ENCODE measurements around the gene CDH18.

The CDH18 gene

DNA sequence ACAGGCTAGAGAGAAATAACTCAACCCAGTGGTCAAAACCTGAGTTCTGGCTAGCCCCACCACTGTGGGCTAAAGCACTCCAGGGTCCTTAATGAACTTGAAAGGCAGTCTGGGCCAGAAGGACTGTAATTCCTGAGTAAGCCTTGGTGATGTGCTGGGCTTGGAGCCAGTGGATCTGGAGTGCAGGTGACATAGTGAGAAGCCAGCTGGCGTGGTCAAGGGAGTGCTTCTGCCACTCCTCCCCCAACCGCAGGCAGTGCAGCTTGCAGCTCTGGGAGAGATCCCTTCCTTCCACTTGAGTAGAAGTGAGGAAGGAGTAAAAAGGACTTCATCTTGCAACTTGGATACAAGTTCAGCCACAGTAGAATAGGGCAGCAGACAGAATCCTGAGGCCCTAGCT, 424.0 kb downstream of the CDH18 start:
- no peak overlapping the region for H2AFZ ChIP-seq (ENCODE audit: low read length)
- TF ChIP-seq CTCF (IDR thresholded peaks at IDR 0.05; ENCODE audit: low read length) (no peak), EZH2 (IDR thresholded peaks at IDR 0.05; ENCODE audit: borderline replicate concordance, low read length) (no peak)

DNA sequence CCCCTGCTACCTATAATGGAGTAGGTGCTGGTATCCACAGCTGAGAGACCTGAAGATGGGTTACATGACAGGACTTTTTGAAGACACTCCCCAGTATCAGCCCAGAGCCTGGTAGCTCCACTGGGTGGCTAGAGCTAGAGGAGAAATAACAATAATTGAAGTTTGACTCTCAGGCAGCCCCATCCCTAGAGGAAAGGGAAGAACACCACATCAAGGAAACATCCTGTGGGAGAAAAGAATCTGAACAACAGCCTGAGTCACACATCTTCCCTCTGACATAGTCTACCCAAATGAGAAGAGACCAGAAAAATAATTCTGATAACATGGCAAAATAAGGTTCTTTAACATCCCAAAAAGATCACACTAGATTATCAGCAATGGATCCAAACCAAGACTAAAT, 432.1 kb downstream of the CDH18 start:
- no peak overlapping the region for H3K9ac ChIP-seq (ENCODE audit: low read length)
- H3K9me3 ChIP-seq (ENCODE audit: low read length) = no peaks in the 10 kb centered on the region
- H3K27me3 ChIP-seq (ENCODE audit: insufficient read depth, low read length) = no peaks in the 10 kb centered on the region
- no peak overlapping the region for H3K4me3 ChIP-seq (ENCODE audit: low read depth, low read length, poor library complexity, severe bottlenecking)
- no peaks in the 10 kb centered on the region for H3K79me2 ChIP-seq (ENCODE audit: insufficient read depth, low read length)
- H3K4me2 ChIP-seq (ENCODE audit: low read length) = no peak overlapping the region
- no peak overlapping the region for H3K27ac ChIP-seq (ENCODE audit: low read depth, low read length, poor library complexity, severe bottlenecking)
- H3F3A ChIP-seq (ENCODE audit: insufficient read depth, low read length) = no peaks in the 10 kb centered on the region
- no peak overlapping the region for H2AFZ ChIP-seq (ENCODE audit: low read length)
- no peaks in the 10 kb centered on the region for H3K9me2 ChIP-seq (ENCODE audit: low read depth, low read length)
- H4K20me1 ChIP-seq (ENCODE audit: insufficient read depth, low read length) = no peaks in the 10 kb centered on the region
- no peaks in the 10 kb centered on the region for H3K4me1 ChIP-seq (ENCODE audit: insufficient read depth, low read length, severe bottlenecking)
- TF ChIP-seq CTCF (IDR thresholded peaks at IDR 0.05; ENCODE audit: low read length) (no peak), EZH2 (IDR thresholded peaks at IDR 0.05; ENCODE audit: borderline replicate concordance, low read length) (no peak)
- H3K36me3 ChIP-seq (ENCODE audit: insufficient read depth, low read length) = no peaks in the 10 kb centered on the region

More for the DNA sequence above, 424.0 kb downstream of the CDH18 start:
- no peaks in the 10 kb centered on the region for H4K20me1 ChIP-seq (ENCODE audit: insufficient read depth, low read length)
- H3F3A ChIP-seq (ENCODE audit: insufficient read depth, low read length) = no peaks in the 10 kb centered on the region
- no peak overlapping the region for H3K27ac ChIP-seq (ENCODE audit: low read depth, low read length, poor library complexity, severe bottlenecking)
- H3K9me2 ChIP-seq (ENCODE audit: low read depth, low read length) = no peaks in the 10 kb centered on the region
- no peak overlapping the region for H3K4me3 ChIP-seq (ENCODE audit: low read depth, low read length, poor library complexity, severe bottlenecking)
- H3K79me2 ChIP-seq (ENCODE audit: insufficient read depth, low read length) = no peaks in the 10 kb centered on the region
- no peaks in the 10 kb centered on the region for H3K4me1 ChIP-seq (ENCODE audit: insufficient read depth, low read length, severe bottlenecking)
- no peaks in the 10 kb centered on the region for H3K9me3 ChIP-seq (ENCODE audit: low read length)
- H3K9ac ChIP-seq (ENCODE audit: low read length) = no peak overlapping the region
- no peaks in the 10 kb centered on the region for H3K27me3 ChIP-seq (ENCODE audit: insufficient read depth, low read length)
- H3K36me3 ChIP-seq (ENCODE audit: insufficient read depth, low read length) = no peaks in the 10 kb centered on the region
- no peak overlapping the region for H3K4me2 ChIP-seq (ENCODE audit: low read length)

DNA sequence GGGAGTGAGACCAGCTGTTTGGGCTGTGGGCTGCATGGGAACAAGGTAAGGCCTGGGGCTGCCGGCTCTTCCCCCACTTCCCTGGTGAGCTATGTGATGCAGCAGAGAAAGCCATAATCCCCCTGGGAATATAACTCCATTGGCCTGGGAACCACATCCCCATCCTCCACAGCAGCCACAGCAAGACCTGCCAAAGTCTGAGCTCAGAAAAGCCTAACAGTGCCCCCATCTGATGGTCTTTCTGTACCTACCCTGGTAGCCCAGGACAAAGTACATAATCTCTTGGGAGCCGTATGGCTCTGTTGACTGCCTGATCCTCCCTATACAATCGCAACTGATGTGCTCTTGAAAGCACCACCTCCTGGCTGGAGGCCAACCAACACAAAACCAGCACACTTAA, 432.6 kb downstream of the CDH18 start:
- Histone ChIP-seq H3K27ac (ENCODE audit: low read depth, low read length, poor library complexity, severe bottlenecking) (no peak overlapping the region), H3K27me3 (ENCODE audit: insufficient read depth, low read length) (no peaks in the 10 kb centered on the region), H3K9me2 (ENCODE audit: low read depth, low read length) (no peaks in the 10 kb centered on the region), H2AFZ (ENCODE audit: low read length) (no peak overlapping the region), H3K36me3 (ENCODE audit: insufficient read depth, low read length) (no peaks in the 10 kb centered on the region), H3K4me3 (ENCODE audit: low read depth, low read length, poor library complexity, severe bottlenecking) (no peak overlapping the region), H3K9me3 (ENCODE audit: low read length) (no peaks in the 10 kb centered on the region), H3K79me2 (ENCODE audit: insufficient read depth, low read length) (no peaks in the 10 kb centered on the region), H3K9ac (ENCODE audit: low read length) (no peak overlapping the region), H3K4me2 (ENCODE audit: low read length) (no peak overlapping the region), H4K20me1 (ENCODE audit: insufficient read depth, low read length) (no peaks in the 10 kb centered on the region), H3K4me1 (ENCODE audit: insufficient read depth, low read length, severe bottlenecking) (no peaks in the 10 kb centered on the region), H3F3A (ENCODE audit: insufficient read depth, low read length) (no peaks in the 10 kb centered on the region)
- TF ChIP-seq EZH2 (IDR thresholded peaks at IDR 0.05; ENCODE audit: borderline replicate concordance, low read length) = no peak

GRCh38 chr5:19554524-19554923, 433.5 kb downstream of the CDH18 start:
- no peak for TF ChIP-seq EZH2 (IDR thresholded peaks at IDR 0.05; ENCODE audit: borderline replicate concordance, low read length)
- TF ChIP-seq CTCF (IDR thresholded peaks at IDR 0.05; ENCODE audit: low read length) = no peak

More at GRCh38 chr5:19554524-19554923, 433.5 kb downstream of the CDH18 start:
- H3F3A ChIP-seq (ENCODE audit: insufficient read depth, low read length) = no peaks in the 10 kb centered on the region
- H3K4me1 ChIP-seq (ENCODE audit: insufficient read depth, low read length, severe bottlenecking) = no peaks in the 10 kb centered on the region
- no peaks in the 10 kb centered on the region for H4K20me1 ChIP-seq (ENCODE audit: insufficient read depth, low read length)
- no peaks in the 10 kb centered on the region for H3K79me2 ChIP-seq (ENCODE audit: insufficient read depth, low read length)
- H3K9ac ChIP-seq (ENCODE audit: low read length) = no peak overlapping the region
- H3K9me2 ChIP-seq (ENCODE audit: low read depth, low read length) = no peaks in the 10 kb centered on the region
- H3K4me2 ChIP-seq (ENCODE audit: low read length) = no peak overlapping the region
- no peaks in the 10 kb centered on the region for H3K9me3 ChIP-seq (ENCODE audit: low read length)
- H3K27me3 ChIP-seq (ENCODE audit: insufficient read depth, low read length) = no peaks in the 10 kb centered on the region
- no peaks in the 10 kb centered on the region for H3K36me3 ChIP-seq (ENCODE audit: insufficient read depth, low read length)
- H3K4me3 ChIP-seq (ENCODE audit: low read depth, low read length, poor library complexity, severe bottlenecking) = no peak overlapping the region
- no peak overlapping the region for H2AFZ ChIP-seq (ENCODE audit: low read length)
- H3K27ac ChIP-seq (ENCODE audit: low read depth, low read length, poor library complexity, severe bottlenecking) = no peak overlapping the region

Data from OCI-LY1 (cell line).